IMR-90 (cell line): Measurements from ENCODE around the gene ALKBH2.

ENCODE experiments used
- CTCF ChIP-seq: conservative IDR thresholded peaks from 2 replicates; pipeline ENCODE4 v1.5.1; 2012; ENCODE audit warnings: mild to moderate bottlenecking, low read depth, low read length, improper control_type of control experiment
- MAZ ChIP-seq: IDR thresholded peaks from 2 replicates; pipeline ENCODE4 v1.6.1; 2012; ENCODE audit warnings: low read depth, mild to moderate bottlenecking, low read length, improper control_type of control experiment, moderate library complexity, borderline replicate concordance
- MXI1 ChIP-seq: IDR thresholded peaks from 2 replicates; pipeline ENCODE4 v1.6.1; 2012; ENCODE audit warnings: low read depth, mild to moderate bottlenecking, low read length, moderate library complexity, borderline replicate concordance
- POLR2A ChIP-seq: IDR thresholded peaks from 2 replicates; pipeline ENCODE4 v1.6.1; 2012; ENCODE audit warnings: mild to moderate bottlenecking, low read depth, low read length
- RAD21 ChIP-seq: IDR thresholded peaks from 2 replicates; pipeline ENCODE4 v1.6.1; 2012; ENCODE audit warnings: low read length, improper control_type of control experiment
- RCOR1 ChIP-seq: IDR thresholded peaks from 2 replicates; pipeline ENCODE4 v1.6.1; 2012; ENCODE audit warnings: mild to moderate bottlenecking, low read length, improper control_type of control experiment; ENCODE audit not compliant: insufficient replicate concordance

- no peak for TF ChIP-seq CTCF
- TF ChIP-seq POLR2A: no peak
- TF ChIP-seq MXI1: no peak
- no peak for TF ChIP-seq RCOR1
- no peak for TF ChIP-seq RAD21
- TF ChIP-seq MAZ: no peak
Observed at GRCh38 chr12:109121346-109121880, 28.1 kb upstream of the ALKBH2 start.
